Prostate gland (tissue), 2 donors: ENCODE data around the gene PCBD2. TPM values are rescaled to one million over a fixed set of nuclear protein-coding genes. Genes with fewer than 3 reads are reported as not detected.

Source experiments
- DNase-seq: peaks from one replicate; pipeline ENCODE4 v3.0.0-alpha.2; 2019; ENCODE audit warnings: low spot score
- H3K27ac ChIP-seq, 2 donors: fragments of 200-600 bp; sonication (generic); 2 replicates each; pipeline ENCODE4 v1.5.1; 2017 to 2019
- H3K27me3 ChIP-seq: fragments of 200-600 bp; sonication (generic); replicated peaks from 2 replicates; pipeline ENCODE4 v1.5.1; 2019; ENCODE audit not compliant: insufficient read depth
- H3K36me3 ChIP-seq, 2 donors: fragments of 200-600 bp; sonication (generic); 1 replicate in 1 of 2; 2 replicates in 1 of 2; pipeline versions ENCODE4 v1.5.1 to v1.8.1; 2017 to 2019
- H3K4me1 ChIP-seq: fragments of 200-600 bp; sonication (generic); replicated peaks from 2 replicates; pipeline ENCODE4 v1.5.1; 2019
- H3K4me3 ChIP-seq, 2 donors: fragments of 200-600 bp; sonication (generic); 2 replicates each; pipeline ENCODE4 v1.5.1; 2017 to 2019
- H3K9me3 ChIP-seq: fragments of 200-600 bp; sonication (generic); 2 replicates; pipeline ENCODE4 v1.5.1; 2017
- POLR2A ChIP-seq: fragments of 450-650 bp; IDR thresholded peaks from one replicate; pipeline ENCODE4 v1.6.1; 2016; ENCODE audit warnings: antibody characterized with exemption, mild to moderate bottlenecking
- POLR2AphosphoS5 ChIP-seq: sonication (generic); formaldehyde crosslinking; IDR thresholded peaks from one replicate; pipeline ENCODE4 v1.6.1; 2017; ENCODE audit warnings: antibody characterized with exemption
- WGBS: methylation state at CpG from one replicate; pipeline ENCODE4 v1.1.5; 2018; 5-methylcytosine and 5-hydroxymethylcytosine counted together
- intact Hi-C: fragments of 100-400 bp; cut with DNase I; formaldehyde crosslinking; loops from one replicate; pipeline ENCODE4 v1.14.2; 2022
- total RNA-seq, 2 donors: library from RNA; depleted of rRNA; stranded (reverse); fragments of >200 nt; gene quantifications; one replicate each; pipeline ENCODE4 v1.1.0, GENCODE V29; 2016
- TF ChIP-seq, protein P1 (sequence below), 4 experiments: fragments of 200-600 bp in 2 of 4; fragments of 450-650 bp in 2 of 4; sonication (generic) in 2 of 4; IDR thresholded peaks; 1 replicate in 3 of 4; 2 replicates in 1 of 4; pipeline ENCODE4 v1.5.1; 2016 to 2019; ENCODE audit warnings: antibody characterized with exemption in 4 of 4, mild to moderate bottlenecking in 2 of 4, moderate library complexity in 2 of 4

Gene PCBD2
- total RNA-seq, 2 donors from 2014 or later = 7.4 to 9.4 TPM

DNA sequence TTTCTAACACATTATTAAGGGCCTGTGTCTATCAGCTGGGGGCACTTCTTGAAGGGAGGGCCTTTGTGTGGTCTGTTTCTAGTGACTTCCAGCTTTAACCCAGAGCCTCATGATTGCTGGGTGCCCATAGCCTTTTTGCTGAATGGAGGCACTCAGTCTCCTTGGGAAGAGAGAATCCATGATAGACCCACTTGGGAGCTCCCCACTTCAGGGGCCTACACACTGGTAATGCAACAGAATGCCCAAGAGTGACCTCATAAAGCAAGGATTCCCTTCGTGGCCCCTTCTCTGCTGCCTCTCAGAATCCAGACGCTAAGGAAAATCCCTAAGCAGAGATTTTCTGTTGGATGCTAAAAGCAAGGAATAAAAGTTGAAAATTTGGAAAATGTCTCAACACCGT is 62.7 kb downstream of the PCBD2 start, which contains the start of gene CATSPER3:
TSS of gene CATSPER3 (plus strand) at position 301 of the 400 bp plus-strand sequence. CDS start at position 386, 85 bp downstream.
- TF ChIP-seq, protein P1, sequence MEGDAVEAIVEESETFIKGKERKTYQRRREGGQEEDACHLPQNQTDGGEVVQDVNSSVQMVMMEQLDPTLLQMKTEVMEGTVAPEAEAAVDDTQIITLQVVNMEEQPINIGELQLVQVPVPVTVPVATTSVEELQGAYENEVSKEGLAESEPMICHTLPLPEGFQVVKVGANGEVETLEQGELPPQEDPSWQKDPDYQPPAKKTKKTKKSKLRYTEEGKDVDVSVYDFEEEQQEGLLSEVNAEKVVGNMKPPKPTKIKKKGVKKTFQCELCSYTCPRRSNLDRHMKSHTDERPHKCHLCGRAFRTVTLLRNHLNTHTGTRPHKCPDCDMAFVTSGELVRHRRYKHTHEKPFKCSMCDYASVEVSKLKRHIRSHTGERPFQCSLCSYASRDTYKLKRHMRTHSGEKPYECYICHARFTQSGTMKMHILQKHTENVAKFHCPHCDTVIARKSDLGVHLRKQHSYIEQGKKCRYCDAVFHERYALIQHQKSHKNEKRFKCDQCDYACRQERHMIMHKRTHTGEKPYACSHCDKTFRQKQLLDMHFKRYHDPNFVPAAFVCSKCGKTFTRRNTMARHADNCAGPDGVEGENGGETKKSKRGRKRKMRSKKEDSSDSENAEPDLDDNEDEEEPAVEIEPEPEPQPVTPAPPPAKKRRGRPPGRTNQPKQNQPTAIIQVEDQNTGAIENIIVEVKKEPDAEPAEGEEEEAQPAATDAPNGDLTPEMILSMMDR (IDR thresholded peaks at IDR 0.05) = no peak
- TF ChIP-seq POLR2AphosphoS5 (no peak), POLR2A (no peak)
- H3K36me3 ChIP-seq = no peaks in the 10 kb centered on the region
- WGBS = 78% methylated on average over 3 of the region's 3 CpGs
- no peaks in the 10 kb centered on the region for H3K9me3 ChIP-seq
- DNase-seq = no peak
- H3K4me1 ChIP-seq = peaks cover 3% of the 10 kb centered on the region
- H3K27me3 ChIP-seq = no peaks in the 10 kb centered on the region
- H3K4me3 ChIP-seq = no peak within 1 kb of the TSS
- no peak within 1 kb of the TSS for H3K27ac ChIP-seq
- intact Hi-C loops = no loop called here

DNA sequence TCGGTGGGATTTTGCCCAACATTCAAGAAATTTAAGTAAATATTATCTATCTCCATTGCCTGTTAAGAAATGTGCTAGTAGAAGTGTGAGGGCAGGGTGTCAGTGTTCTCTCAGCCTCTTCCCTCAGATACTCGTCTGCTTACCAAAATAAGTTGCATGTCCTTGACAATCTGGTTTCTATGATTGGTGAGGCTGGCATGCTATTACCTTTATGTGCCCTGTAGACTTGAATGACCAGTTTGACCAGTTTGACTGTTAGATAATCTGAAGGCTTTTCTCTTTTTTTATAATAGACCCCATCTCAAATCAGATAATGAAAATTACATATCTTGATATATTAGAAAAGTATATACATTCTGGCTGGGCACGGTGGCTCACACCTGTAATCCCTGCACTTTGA is 63.1 kb downstream of the PCBD2 start:
- intact Hi-C loops = no loop called here
- Histone ChIP-seq H3K4me3 (no peak overlapping the region), H3K27me3 (no peaks in the 10 kb centered on the region), H3K9me3 (no peaks in the 10 kb centered on the region), H3K36me3 (no peaks in the 10 kb centered on the region), H3K27ac (no peak overlapping the region), H3K4me1 (peaks cover 3% of the 10 kb centered on the region)
- WGBS = 58% methylated on average over 3 of the region's 3 CpGs
- TF ChIP-seq, protein P1 (IDR thresholded peaks at IDR 0.05) = no peak
- TF ChIP-seq POLR2A (no peak), POLR2AphosphoS5 (no peak)
- DNase-seq = no peak

DNA sequence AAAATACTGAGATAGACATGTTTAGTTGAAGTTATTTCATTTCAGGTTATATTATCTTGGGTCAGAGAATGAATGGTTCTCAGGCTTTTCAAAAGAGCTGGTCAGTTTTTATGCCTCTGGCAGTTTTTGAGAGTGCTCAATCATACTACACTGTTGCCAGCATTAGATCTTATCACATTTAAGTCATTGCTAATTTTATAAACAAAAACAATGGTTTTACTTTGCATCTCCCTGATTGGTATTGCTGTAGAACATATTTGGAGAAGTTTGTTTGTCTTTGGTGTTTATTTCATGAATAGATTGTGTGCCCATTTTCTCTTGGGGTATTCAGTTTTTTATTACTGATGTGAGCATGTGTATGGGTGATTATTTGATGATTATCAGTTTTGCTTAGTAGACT is 64.2 kb downstream of the PCBD2 start:
- Histone ChIP-seq H3K27me3 (no peaks in the 10 kb centered on the region), H3K4me3 (no peak overlapping the region), H3K36me3 (no peaks in the 10 kb centered on the region), H3K4me1 (peaks cover 3% of the 10 kb centered on the region), H3K27ac (no peak overlapping the region), H3K9me3 (no peaks in the 10 kb centered on the region)
- DNase-seq = no peak
- intact Hi-C loops = no loop called here
- TF ChIP-seq POLR2A (no peak), POLR2AphosphoS5 (no peak)
- TF ChIP-seq, protein P1 (IDR thresholded peaks at IDR 0.05) = no peak

DNA sequence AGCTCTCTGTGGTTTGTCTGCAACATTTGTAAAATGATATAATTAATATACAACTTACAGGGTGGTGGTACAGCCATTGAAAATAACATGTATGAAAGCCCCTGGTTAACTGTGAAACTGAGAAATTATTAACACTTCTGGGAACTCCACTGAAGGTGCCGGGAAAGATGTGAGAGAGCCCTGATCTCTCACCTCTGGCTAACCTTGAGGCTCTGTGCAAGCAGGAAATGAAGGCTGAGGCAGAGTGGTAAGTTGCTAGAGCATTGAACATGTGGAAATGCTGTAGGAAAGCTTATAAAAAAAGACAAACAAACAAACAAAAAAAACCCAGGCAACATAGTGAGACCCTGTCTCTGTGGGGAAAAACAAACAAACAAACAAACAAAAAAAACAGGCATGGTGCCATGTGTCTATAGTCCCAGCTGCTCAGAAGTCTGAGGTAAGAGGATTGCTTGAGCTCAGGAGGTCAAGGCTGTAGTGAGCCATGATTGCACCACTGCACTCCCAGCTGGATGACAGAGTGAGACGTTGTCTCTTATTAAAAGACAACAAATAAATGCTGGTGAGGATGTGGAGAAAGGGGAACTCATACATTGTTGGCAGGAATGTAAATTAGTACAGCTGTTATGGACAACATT is 70.3 kb downstream of the PCBD2 start:
- H3K4me3 ChIP-seq = no peak overlapping the region
- 73% methylated on average over 2 of the region's 2 CpGs for WGBS
- intact Hi-C loops = no loop called here
- no peaks in the 10 kb centered on the region for H3K9me3 ChIP-seq
- no peak overlapping the region for H3K27ac ChIP-seq
- TF ChIP-seq, protein P1 (IDR thresholded peaks at IDR 0.05) = no peak
- no peak for TF ChIP-seq POLR2AphosphoS5
- TF ChIP-seq POLR2A = no peak
- no peaks in the 10 kb centered on the region for H3K4me1 ChIP-seq
- no peak for DNase-seq
- H3K27me3 ChIP-seq = no peaks in the 10 kb centered on the region
- no peaks in the 10 kb centered on the region for H3K36me3 ChIP-seq

DNA sequence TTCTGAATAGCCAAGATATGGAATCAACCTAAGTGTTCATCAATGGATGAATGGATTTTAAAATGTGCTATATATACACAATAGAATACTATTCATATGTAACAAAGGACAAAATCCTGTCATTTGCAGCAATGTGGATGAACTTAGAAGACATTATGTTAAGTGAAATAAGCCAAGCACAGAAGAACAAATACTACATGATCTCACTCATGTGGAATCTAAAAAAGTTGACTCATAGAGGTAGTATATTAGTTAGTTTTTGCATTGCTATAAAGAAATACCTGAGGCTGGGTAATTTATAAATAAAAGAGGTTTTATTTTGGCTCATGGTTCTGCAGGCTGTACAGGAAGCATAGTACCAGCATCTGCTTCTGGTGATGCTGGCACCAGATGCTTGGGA is 70.9 kb downstream of the PCBD2 start:
- TF ChIP-seq POLR2A (no peak), POLR2AphosphoS5 (no peak)
- TF ChIP-seq, protein P1 (IDR thresholded peaks at IDR 0.05) = no peak
- DNase-seq = no peak

More for the DNA sequence above, 70.9 kb downstream of the PCBD2 start:
- intact Hi-C loops = no loop called here
- Histone ChIP-seq H3K4me1 (no peaks in the 10 kb centered on the region), H3K27ac (no peak overlapping the region), H3K9me3 (no peaks in the 10 kb centered on the region), H3K4me3 (no peak overlapping the region), H3K27me3 (no peaks in the 10 kb centered on the region), H3K36me3 (no peaks in the 10 kb centered on the region)
